Gastrocnemius medialis (tissue), 4 donors: ENCODE measurements around the gene CHD6.

ENCODE experiments used
- CTCF ChIP-seq, 5 experiments: fragments of 450-650 bp in 3 of 5; fragments of 200-600 bp in 2 of 5; sonication (generic) in 2 of 5; IDR thresholded peaks in 4 of 5; conservative IDR thresholded peaks in 1 of 5; 1 replicate in 4 of 5; 2 replicates in 1 of 5; pipeline ENCODE4 v1.5.1; 2016 to 2019; ENCODE audit warnings: antibody characterized with exemption in 5 of 5, mild to moderate bottlenecking in 3 of 5, moderate library complexity in 3 of 5
- POLR2A ChIP-seq, 2 donors: fragments of 450-650 bp; IDR thresholded peaks; one replicate each; pipeline ENCODE4 v1.6.1; 2017; ENCODE audit warnings: antibody characterized with exemption in 2 of 2, mild to moderate bottlenecking in 2 of 2, moderate library complexity in 2 of 2

- TF ChIP-seq CTCF (IDR thresholded peaks at IDR 0.05 in 4 of 5, conservative IDR thresholded peaks at IDR 0.05 in 1 of 5) (no peak), POLR2A (IDR thresholded peaks at IDR 0.05) (no peak)
These were observed 77.3 kb downstream of the CHD6 start for GRCh38 chr20:41540918-41541317.
